NB4 (cell line): ENCODE results near the gene CEP250.

Source experiments
- DNase-seq: peaks from one replicate; pipeline ENCODE4 v3.0.0; 2010; ENCODE audit warnings: low read depth
- H3K4me3 ChIP-seq: one replicate; pipeline ENCODE4 v1.5.1; 2011; ENCODE audit warnings: mild to moderate bottlenecking, low read depth, low read length, moderate library complexity
- CTCF ChIP-seq: IDR thresholded peaks from one replicate; pipeline ENCODE4 v1.5.1; 2012; ENCODE audit warnings: low read depth, low read length
- MAX ChIP-seq: IDR thresholded peaks from 2 replicates; pipeline ENCODE4 v1.6.1; 2011; ENCODE audit warnings: low read depth, low read length
- MYC ChIP-seq: IDR thresholded peaks from 2 replicates; pipeline ENCODE4 v1.6.1; 2011; ENCODE audit warnings: low read depth, low read length
- POLR2A ChIP-seq: IDR thresholded peaks from 2 replicates; pipeline ENCODE4 v1.6.1; 2011; ENCODE audit warnings: mild to moderate bottlenecking; ENCODE audit not compliant: insufficient read length; ENCODE audit errors: extremely low read depth

CEP250 gene

GRCh38 chr20:35465976-35466375 lies 10.6 kb downstream of the CEP250 start:
- H3K4me3 ChIP-seq: no peak overlapping the region
- TF ChIP-seq POLR2A: no peak
- no peak for TF ChIP-seq MYC
- TF ChIP-seq CTCF: no peak
- TF ChIP-seq MAX: no peak
- no peak for DNase-seq

DNA sequence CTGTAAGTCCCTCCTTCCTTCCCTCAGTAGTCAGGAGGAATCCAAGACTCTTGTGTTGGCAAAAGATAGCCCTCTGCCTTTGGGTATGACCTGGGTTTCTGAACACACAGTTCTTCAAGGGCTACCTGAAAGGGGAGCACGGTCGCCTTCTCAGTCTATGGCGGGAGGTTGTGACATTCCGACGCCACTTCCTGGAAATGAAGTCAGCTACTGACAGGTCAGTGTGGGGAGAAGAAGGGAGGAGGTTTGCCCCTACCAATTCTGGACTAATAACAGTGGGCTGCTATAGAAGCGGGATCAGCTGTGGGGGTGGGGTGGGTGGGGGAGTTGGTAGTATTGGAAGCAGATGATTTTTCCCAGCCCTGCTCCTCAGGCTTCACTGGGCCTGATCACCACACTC lies 11.5 kb downstream of the CEP250 start:
- TF ChIP-seq MYC: no peak
- TF ChIP-seq POLR2A: no peak
- TF ChIP-seq CTCF: no peak
- TF ChIP-seq MAX: no peak
- no peak overlapping the region for H3K4me3 ChIP-seq
- no peak for DNase-seq

GRCh38 chr20:35467339-35468224 lies 12.2 kb downstream of the CEP250 start:
- no peak for DNase-seq
- no peak for TF ChIP-seq MAX
- TF ChIP-seq POLR2A: no peak
- no peak for TF ChIP-seq CTCF
- no peak for TF ChIP-seq MYC
- H3K4me3 ChIP-seq: no peak overlapping the region

- no peak overlapping the region for H3K4me3 ChIP-seq
- no peak for TF ChIP-seq POLR2A
- TF ChIP-seq MYC: no peak
- TF ChIP-seq MAX: no peak
- TF ChIP-seq CTCF: no peak
- DNase-seq: no peak
Measured at GRCh38 chr20:35468671-35469334, 13.4 kb downstream of the CEP250 start.

DNA sequence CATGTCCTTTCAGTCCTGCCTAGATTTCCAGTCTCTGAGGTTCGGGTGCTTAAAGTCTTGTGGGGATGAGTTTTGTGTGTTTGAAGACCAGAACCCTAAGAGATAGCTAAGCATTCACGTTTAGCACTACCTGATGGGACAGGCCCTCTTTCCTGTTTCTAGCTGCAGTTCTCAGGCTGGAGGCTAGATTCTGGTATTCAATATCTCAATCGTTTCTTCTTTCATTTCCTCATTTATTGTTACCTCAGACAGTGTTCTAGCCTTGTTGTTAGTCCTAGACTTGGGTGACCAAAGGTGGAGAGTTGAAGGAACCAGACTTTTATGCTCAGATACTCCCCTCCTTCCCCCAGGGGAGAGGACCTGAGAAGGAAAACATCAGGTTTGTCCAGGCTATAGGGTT lies 16.8 kb downstream of the CEP250 start:
- no peak for DNase-seq
- H3K4me3 ChIP-seq: no peak overlapping the region
- TF ChIP-seq MYC (no peak), POLR2A (no peak), MAX (no peak), CTCF (no peak)
